GM11168 (cell line): Measurements from ENCODE around the gene RND1.

Source experiments
- in situ Hi-C: fragments of 300-500 bp; cut with MboI; formaldehyde crosslinking; loops from one replicate; pipeline ENCODE4 v1.12.0; 2022; ENCODE audit warnings: low sequenced_read_pairs; ENCODE audit not compliant: unreplicated experiment

RND1 gene

DNA sequence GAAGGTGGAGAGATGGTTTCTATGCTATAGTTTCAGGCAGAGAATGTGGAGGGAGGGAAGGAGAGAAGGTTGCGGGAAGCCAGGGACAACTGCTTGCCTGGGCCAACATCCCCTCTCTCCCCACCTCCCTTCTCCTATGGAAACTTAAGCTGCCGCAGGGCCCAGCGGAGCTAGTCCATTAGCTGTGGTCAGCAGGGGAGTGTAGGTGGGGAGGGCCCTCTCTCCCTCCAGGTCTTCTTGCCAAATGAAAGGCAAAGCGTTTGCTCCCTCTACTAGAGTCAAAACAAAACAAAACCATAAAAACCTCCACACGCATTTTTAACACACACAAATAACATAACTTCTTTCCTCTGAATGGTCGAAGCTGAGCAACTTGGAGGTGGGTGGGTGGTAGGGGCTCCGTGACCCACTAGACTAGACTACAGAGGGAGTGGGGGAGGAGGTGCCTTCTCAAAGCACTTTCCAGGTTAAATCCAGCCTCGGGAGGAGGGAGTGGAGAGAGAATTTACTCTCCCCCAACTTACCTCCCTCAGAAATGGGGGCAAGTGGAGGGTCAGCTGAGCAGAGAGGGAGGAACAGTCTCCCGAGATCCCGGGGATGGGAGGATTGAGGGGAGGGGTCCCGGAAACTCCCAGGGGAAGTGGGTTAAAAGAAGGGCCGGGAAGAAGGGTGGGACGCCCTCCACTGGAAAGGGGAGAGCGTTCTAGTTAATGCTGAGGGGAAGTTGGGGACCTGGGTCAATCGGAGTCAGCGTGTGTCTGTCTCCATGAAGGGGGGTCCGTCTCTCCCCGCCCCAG lies 52.0 kb downstream of the RND1 start:
- in situ Hi-C loops: no loop called here

DNA sequence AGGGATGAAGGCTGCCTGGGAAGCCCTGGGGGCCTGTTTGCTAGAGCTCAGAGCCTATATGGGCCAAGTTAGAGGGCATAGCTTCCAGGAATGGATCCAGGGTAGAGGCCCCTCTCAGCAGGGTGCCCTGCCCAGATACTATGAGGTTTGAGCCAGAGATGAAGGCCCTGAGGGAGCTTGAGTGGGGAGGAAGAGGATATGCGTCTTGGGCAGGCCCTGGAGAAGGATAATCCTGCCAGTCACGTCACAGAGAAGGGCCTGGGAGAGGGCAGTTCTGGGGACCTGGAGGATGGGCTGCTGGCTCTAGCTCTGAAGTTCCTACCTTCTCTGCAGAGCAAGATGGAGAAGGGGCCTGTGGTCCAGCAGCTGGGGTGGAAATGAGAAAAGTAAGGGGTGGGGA lies 53.3 kb downstream of the RND1 start:
- in situ Hi-C loops: no loop called here

DNA sequence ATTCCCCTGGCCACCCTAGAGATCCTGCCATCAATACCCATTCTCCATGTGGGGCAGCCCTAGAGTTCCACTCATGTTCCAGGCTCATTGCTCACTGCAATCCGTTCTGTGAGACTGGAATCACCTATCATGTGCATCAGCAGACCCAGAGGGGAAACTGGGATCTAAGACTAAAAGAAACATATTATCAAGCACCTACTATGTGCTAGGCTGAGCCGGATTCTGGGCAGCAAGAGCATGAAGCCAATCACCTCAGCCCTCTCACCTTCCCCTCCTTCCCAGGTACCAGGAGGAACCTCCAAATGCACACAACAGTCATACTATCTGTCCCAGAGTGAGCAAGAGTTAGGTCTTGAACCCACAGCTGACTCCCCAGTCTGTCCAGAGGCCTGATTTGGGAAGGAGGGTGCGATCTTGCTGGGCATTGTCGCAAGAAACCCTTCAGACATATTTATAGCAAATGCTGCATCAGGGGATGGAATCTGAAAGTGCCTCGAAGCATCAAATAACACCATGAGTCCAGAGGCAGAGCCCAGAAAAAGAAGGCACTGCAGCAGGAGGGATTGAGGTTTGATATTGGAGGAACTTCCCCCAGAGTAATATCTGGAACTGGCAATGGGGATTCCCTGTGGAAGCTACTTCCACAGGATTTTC lies 54.1 kb downstream of the RND1 start:
- in situ Hi-C loops: no loop called here

DNA sequence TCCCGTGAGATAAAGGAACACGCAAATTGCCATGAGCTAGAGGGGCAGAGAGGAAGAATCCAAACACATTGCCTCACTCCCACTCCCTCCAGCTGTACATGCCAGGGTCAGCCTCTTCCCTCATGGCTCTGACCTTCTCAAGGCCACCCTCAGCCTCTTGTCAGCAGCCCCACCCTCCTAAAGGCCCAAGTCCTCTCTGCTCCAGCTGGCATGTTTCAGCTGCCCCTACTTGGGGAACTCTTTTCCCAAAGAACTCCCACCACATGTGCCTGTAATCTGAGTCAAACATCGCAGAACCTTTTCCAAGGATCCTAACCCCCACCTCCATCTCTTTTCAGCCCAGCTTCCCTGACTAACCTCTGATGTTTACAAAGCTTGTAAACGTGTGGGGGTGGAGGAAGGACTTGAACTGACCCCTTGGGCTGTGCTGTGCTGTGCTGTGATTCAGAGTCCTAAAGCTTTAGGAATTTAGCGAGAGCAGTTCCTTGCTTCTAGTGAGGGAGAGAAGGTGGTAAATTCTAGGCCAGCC lies 54.7 kb downstream of the RND1 start:
- in situ Hi-C loops: no loop called here

DNA sequence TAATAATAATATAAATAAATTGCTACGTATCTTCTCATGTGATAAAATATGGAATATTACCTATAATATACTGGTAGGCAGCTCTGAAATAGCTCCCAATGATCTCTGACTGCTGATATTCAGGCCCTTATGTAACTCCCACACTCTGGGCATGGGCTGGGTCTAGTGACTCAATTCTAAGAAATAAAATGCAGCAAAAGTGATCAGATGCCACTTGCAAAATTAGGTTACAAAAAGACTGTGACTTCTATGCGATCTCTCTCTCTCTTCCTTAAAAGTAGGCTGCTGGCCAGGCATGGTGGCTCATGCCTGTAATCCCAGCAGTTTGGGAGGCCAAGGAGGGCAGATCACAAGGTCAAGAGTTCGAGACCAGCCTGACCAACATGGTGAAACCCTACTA lies 57.7 kb downstream of the RND1 start:
- in situ Hi-C loops: no loop called here
